Measurements from ENCODE around the gene OTOF. TPM values are rescaled to one million over a fixed set of nuclear protein-coding genes. Genes with fewer than 3 reads are reported as not detected.

Gene OTOF
- total RNA-seq, 2 donors from 2014 or later: 0.26 TPM; not detected in 1

- no peak overlapping the region for H3K27ac ChIP-seq
- no peak for ATAC-seq
- no peaks in the 10 kb centered on the region for H3K27me3 ChIP-seq
- no peaks in the 10 kb centered on the region for H3K9me3 ChIP-seq
- intact Hi-C loops (cut with DNase I): no loop called here
- WGBS, 2 donors: 95% methylated on average over 14 of the region's 14 CpGs; no CpG with 5 or more reads in 1 of the 2 donors
- DNase-seq: no peak
- H3K4me1 ChIP-seq: no peaks in the 10 kb centered on the region
- no peak overlapping the region for H3K4me3 ChIP-seq
- no peak for TF ChIP-seq CTCF (IDR thresholded peaks at IDR 0.05)
- TF ChIP-seq POLR2A (IDR thresholded peaks at IDR 0.05): no peak
- H3K36me3 ChIP-seq (replicated peaks in 1 of 2; ENCODE audit: insufficient read depth in 1 of 2, low read depth in 2 of 2): no peaks in the 10 kb centered on the region
Observed at GRCh38 chr2:26474261-26474785, 3.6 kb downstream of the OTOF start.

DNA sequence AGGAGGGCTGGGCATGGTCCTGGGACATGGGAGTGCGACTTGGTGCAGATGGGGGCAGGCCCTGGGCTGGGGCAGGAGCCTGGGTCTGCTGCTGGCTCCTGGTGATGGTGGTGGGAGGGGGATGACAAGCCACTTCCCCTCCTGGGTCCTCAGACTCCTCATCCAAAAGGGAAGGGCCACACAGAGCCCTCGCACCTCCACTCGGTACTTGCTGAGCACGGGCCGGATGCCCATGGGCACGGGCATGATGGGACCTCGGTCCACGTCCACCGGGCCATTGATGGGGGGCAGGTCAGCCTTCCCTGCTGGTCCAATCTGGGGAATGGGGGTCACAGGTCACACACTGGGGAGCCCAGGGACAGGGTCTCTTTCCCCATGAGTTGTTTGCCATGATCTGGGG lies 4.1 kb downstream of the OTOF start:
- WGBS, 2 donors: 88 to 89% methylated on average over 5 to 9 of the region's 9 CpGs
- no peaks in the 10 kb centered on the region for H3K27me3 ChIP-seq
- H3K36me3 ChIP-seq (replicated peaks in 1 of 2; ENCODE audit: insufficient read depth in 1 of 2, low read depth in 2 of 2): no peaks in the 10 kb centered on the region
- intact Hi-C loops (cut with DNase I): no loop called here
- DNase-seq (no peak), ATAC-seq (no peak)
- H3K27ac ChIP-seq: no peak overlapping the region
- H3K4me1 ChIP-seq: no peaks in the 10 kb centered on the region
- TF ChIP-seq POLR2A (IDR thresholded peaks at IDR 0.05) (no peak), CTCF (IDR thresholded peaks at IDR 0.05) (no peak)
- no peaks in the 10 kb centered on the region for H3K9me3 ChIP-seq
- H3K4me3 ChIP-seq: no peak overlapping the region

GRCh38 chr2:26472821-26473655 lies 4.9 kb downstream of the OTOF start:
- Histone ChIP-seq H3K4me1 (no peaks in the 10 kb centered on the region), H3K4me3 (no peak overlapping the region), H3K27ac (no peak overlapping the region), H3K27me3 (no peaks in the 10 kb centered on the region), H3K36me3 (replicated peaks in 1 of 2; ENCODE audit: insufficient read depth in 1 of 2, low read depth in 2 of 2) (no peaks in the 10 kb centered on the region), H3K9me3 (no peaks in the 10 kb centered on the region)
- intact Hi-C loops (cut with DNase I): no loop called here
- TF ChIP-seq CTCF (IDR thresholded peaks at IDR 0.05): no peak
- no peak for TF ChIP-seq POLR2A (IDR thresholded peaks at IDR 0.05)
- WGBS, 2 donors: 81 to 89% methylated on average over 33 of the region's 34 CpGs
- ATAC-seq (no peak), DNase-seq (no peak)

GRCh38 chr2:26471766-26472706 lies 5.9 kb downstream of the OTOF start:
- Histone ChIP-seq H3K4me1 (no peaks in the 10 kb centered on the region), H3K27me3 (no peaks in the 10 kb centered on the region), H3K4me3 (no peak overlapping the region), H3K9me3 (no peaks in the 10 kb centered on the region), H3K36me3 (replicated peaks in 1 of 2; ENCODE audit: insufficient read depth in 1 of 2, low read depth in 2 of 2) (no peaks in the 10 kb centered on the region), H3K27ac (no peak overlapping the region)
- TF ChIP-seq POLR2A (IDR thresholded peaks at IDR 0.05): no peak
- TF ChIP-seq CTCF (IDR thresholded peaks at IDR 0.05): no peak
- DNase-seq: no peak
- WGBS, 2 donors: 78 to 86% methylated on average over 22 to 25 of the region's 25 CpGs
- no peak for ATAC-seq
- intact Hi-C loops (cut with DNase I): no loop called here

All from body of pancreas (tissue), 4 donors.